Measurements from ENCODE around the gene SAFB.

DNA sequence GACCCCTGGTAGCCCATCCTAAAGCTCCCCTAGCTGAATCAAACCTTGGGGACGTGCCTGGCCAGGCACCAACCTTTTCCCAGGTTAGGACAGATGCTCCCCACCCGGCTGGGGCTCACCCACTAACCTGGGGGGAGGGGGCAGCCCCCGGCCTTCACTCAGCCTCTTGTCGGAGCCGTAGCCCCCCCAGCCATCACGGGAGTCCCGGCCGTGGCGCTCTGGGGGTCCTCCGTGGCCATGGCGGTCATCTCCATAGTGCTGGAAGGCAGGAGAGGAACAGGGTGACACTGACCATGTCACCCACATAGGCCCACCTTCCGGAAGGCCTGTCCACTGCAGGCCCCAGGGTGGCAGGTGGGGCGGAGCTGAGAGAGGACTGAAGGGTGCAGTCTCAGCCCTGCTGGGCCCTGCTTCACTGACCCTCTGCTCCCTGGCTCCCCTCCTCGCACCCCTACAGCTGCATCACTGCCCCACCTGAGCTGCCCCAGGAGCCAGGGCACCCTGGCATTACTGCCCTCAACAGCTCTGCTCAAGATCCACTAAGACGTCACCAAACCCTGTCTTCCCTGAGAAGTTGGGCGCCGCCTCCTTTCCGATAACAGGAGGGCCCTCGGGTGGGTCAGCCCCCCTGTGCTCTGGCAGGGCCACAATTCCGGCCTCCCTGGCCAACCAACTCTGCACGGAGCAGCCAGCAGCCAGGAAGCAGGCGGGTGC, 32.6 kb upstream of the SAFB start:
- TF ChIP-seq, protein P1, sequence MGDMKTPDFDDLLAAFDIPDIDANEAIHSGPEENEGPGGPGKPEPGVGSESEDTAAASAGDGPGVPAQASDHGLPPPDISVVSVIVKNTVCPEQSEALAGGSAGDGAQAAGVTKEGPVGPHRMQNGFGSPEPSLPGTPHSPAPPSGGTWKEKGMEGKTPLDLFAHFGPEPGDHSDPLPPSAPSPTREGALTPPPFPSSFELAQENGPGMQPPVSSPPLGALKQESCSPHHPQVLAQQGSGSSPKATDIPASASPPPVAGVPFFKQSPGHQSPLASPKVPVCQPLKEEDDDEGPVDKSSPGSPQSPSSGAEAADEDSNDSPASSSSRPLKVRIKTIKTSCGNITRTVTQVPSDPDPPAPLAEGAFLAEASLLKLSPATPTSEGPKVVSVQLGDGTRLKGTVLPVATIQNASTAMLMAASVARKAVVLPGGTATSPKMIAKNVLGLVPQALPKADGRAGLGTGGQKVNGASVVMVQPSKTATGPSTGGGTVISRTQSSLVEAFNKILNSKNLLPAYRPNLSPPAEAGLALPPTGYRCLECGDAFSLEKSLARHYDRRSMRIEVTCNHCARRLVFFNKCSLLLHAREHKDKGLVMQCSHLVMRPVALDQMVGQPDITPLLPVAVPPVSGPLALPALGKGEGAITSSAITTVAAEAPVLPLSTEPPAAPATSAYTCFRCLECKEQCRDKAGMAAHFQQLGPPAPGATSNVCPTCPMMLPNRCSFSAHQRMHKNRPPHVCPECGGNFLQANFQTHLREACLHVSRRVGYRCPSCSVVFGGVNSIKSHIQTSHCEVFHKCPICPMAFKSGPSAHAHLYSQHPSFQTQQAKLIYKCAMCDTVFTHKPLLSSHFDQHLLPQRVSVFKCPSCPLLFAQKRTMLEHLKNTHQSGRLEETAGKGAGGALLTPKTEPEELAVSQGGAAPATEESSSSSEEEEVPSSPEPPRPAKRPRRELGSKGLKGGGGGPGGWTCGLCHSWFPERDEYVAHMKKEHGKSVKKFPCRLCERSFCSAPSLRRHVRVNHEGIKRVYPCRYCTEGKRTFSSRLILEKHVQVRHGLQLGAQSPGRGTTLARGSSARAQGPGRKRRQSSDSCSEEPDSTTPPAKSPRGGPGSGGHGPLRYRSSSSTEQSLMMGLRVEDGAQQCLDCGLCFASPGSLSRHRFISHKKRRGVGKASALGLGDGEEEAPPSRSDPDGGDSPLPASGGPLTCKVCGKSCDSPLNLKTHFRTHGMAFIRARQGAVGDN (CRISPR knock-in tag; IDR thresholded peaks at IDR 0.05), result no peak
- TF ChIP-seq ZNF274 (CRISPR knock-in tag; IDR thresholded peaks at IDR 0.05) (no peak), ZNF3 (CRISPR knock-in tag; IDR thresholded peaks at IDR 0.05) (no peak), MIER2 (CRISPR knock-in tag; IDR thresholded peaks at IDR 0.05) (no peak), ISL2 (CRISPR knock-in tag; IDR thresholded peaks at IDR 0.05) (no peak), ELF1 (CRISPR knock-in tag; IDR thresholded peaks at IDR 0.05) (no peak), EZH2 (conservative IDR thresholded peaks at IDR 0.05; ENCODE audit: low read depth, low read length) (no peak), POLR2A (IDR thresholded peaks at IDR 0.05; ENCODE audit: insufficient read depth in 1 of 2, low read depth in 2 of 2, low read length in 2 of 2) (no peak)
- TF ChIP-seq, protein P2, sequence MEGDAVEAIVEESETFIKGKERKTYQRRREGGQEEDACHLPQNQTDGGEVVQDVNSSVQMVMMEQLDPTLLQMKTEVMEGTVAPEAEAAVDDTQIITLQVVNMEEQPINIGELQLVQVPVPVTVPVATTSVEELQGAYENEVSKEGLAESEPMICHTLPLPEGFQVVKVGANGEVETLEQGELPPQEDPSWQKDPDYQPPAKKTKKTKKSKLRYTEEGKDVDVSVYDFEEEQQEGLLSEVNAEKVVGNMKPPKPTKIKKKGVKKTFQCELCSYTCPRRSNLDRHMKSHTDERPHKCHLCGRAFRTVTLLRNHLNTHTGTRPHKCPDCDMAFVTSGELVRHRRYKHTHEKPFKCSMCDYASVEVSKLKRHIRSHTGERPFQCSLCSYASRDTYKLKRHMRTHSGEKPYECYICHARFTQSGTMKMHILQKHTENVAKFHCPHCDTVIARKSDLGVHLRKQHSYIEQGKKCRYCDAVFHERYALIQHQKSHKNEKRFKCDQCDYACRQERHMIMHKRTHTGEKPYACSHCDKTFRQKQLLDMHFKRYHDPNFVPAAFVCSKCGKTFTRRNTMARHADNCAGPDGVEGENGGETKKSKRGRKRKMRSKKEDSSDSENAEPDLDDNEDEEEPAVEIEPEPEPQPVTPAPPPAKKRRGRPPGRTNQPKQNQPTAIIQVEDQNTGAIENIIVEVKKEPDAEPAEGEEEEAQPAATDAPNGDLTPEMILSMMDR (CRISPR knock-in tag; IDR thresholded peaks at IDR 0.05), result no peak
- TF ChIP-seq, protein P3, sequence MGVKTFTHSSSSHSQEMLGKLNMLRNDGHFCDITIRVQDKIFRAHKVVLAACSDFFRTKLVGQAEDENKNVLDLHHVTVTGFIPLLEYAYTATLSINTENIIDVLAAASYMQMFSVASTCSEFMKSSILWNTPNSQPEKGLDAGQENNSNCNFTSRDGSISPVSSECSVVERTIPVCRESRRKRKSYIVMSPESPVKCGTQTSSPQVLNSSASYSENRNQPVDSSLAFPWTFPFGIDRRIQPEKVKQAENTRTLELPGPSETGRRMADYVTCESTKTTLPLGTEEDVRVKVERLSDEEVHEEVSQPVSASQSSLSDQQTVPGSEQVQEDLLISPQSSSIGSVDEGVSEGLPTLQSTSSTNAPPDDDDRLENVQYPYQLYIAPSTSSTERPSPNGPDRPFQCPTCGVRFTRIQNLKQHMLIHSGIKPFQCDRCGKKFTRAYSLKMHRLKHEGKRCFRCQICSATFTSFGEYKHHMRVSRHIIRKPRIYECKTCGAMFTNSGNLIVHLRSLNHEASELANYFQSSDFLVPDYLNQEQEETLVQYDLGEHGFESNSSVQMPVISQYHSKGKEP (CRISPR knock-in tag; IDR thresholded peaks at IDR 0.05), result no peak
